Glomerular visceral epithelial cell (primary cell): ENCODE data around the gene EPHB2.
A peak's percentile ranks its signal among the peaks of the same experiment; 100 is the strongest.

ENCODE experiments used
- DNase-seq: peaks from one replicate; pipeline ENCODE4 v3.0.0-alpha.2; 2016; ENCODE audit errors: extremely low spot score

The EPHB2 gene

DNA sequence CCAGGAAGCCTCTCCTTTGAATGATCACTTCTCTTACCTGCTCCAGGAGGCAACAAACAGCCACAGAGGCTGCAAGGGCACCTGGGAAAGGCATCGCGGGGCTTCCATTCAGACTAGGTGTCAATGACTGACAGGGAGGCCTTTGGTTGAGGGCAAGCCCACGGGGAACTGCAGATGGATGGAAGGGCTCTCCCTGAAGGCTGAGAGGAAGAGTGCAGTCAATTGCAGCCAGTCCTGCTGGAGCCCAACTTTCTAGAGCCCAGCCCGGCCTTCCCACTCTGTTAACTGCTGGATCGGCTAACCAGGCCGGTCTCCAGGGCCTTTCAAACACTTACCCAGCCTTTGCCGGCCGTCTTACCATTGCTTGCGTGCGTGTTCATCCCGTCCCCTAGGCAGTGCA, 172.8 kb downstream of the EPHB2 start:
- no peak for DNase-seq

DNA sequence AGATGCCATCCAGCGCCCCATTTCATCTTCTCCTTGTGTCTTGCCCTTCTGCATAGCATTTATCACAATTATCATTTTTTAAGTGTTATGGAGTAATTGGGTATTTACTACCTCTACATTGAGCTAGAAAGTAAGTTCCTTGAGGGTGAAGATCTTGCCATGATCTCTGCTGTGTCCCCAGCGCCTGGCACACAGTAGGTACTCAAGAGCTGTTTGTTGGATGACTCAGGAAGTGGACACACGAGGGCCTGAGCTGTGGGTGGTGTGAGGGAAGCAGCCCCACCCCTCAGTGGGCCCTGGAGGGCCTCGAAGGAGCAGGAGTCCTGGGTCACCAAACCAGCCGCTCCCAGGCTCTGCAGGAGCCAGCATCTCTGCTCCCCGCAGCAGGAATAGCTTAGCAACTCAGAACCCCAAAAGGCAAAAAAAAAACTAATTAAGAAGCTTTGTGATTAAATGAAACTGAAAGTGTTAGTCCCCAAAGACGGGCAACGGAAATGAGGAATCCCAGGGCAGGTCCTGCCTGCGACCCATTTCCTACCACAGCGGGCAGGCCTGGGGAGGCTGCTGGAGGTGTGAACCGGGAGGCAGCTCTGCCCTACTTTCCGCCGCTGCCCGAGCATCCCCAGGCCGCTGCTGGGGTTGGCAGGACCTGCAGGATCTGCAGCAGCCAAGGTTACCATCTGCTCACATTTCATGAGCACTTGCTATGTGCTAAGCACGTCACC, 174.3 kb downstream of the EPHB2 start:
- no peak for DNase-seq

DNA sequence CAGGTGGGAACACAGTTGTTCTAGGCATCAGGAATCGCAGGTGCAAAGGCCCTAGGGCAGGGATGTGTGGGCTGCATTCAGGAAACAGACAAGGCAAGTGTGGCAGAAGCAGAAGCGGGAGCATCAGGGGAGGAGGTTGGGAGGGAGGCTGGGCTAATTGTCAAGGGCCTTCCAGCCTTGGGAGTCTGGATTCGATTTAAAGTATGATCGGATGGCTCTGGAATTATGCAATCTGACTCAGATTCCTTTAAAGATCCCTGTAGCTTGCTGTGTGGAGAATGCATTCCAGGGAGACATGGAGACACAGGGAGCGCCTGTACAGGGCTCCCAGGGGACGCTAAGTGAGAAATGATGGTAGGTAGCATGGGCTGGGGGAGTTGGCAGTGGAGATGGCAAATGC, 175.6 kb downstream of the EPHB2 start:
- DNase-seq: no peak

DNA sequence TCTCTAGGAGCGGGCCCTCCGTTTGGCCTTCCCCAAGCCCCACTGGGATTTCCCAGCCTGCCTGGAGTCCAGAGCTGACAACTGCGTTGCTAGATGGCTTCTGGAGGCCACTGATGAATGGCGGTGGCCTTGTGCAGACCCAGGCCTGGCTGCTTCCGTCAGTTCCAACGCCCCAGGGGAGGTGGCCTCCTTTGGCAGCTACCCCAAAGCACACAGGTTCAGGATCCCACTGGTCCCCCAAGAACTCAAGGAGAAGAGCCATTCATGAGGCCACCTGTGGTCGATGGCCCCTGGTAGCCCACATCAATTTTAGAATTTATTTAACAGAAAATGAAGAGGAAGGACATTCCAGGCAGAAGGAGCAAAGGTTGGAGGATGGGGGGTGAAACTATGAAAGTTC, 176.9 kb downstream of the EPHB2 start:
- DNase-seq: no peak

DNA sequence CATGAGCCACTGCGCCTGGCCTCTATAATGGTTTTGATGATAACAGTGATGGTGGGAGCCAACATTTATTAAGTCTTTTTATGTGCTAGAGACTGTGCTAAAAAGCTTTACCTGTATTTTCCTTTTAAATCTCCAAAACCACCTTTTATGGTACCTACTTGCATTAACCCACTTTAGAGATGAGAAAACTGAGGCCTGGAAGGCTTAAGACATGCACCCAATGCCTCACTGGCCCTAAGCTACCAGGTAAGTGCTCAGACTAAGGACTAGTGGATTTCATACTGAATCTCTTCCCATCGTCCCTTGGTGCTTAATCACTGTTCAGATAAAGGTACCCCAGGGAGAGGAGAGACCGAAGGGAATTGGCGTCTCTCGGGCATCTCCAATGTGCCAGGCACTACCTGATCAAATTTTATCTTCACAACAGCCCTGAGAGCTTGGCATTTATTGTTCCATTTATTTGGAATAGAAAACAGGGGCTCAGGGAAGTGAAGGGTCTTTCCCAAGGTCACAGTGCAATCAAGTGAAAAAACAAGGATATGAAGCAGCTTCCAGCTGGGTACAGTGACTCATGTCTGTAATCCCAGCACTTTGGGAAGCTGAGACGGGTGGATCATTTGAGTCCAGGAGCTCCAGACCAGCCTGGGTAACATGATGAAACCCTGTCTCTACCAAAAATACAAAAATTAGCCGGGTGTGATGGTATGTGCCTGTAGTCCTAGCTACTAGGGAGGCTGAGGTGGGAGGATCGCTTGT, 177.9 kb downstream of the EPHB2 start:
- peak; percentile 59 for DNase-seq

DNA sequence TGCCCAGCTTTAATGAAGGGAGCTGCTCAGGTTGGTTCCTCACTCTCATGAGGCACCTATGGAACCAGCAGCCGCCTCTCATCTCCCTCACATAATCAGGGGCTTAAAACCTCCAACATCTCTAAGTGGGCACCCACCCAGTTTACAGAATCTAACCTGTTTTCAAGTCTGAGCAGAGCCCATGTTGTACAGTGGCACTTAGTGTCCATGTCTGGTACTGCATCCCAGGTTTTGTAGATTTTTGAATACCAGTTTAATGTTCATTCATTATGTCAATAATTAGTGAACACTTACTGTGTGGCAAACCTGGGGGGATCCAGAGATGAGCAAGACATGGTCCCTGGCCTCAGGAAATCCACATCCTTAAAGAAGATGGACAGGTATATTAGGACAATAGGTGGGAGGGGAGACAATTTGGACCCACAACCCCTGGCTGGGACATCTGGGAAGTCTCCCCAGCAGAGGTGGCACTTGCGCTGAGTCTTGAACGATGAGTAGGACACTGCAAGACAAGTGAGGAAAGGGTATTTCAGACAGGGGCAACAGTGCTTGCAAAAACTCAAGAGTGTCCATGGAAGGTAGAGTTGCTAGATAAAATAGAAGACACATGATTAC, 178.7 kb downstream of the EPHB2 start:
- peak; percentile 30 for DNase-seq

DNA sequence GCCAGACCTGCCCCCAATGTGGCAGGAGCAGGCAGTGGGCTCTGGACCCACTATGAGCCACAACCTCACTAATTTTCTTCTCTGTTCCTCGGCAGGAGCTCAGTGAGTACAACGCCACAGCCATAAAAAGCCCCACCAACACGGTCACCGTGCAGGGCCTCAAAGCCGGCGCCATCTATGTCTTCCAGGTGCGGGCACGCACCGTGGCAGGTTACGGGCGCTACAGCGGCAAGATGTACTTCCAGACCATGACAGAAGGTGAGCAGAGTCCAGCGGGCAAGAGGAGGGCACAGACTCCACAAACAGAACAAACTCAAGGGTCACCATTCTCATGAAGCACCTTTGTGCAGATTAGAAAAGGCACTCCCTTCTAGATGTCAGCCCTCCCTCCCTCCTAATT, 182.2 kb downstream of the EPHB2 start:
- DNase-seq: no peak

DNA sequence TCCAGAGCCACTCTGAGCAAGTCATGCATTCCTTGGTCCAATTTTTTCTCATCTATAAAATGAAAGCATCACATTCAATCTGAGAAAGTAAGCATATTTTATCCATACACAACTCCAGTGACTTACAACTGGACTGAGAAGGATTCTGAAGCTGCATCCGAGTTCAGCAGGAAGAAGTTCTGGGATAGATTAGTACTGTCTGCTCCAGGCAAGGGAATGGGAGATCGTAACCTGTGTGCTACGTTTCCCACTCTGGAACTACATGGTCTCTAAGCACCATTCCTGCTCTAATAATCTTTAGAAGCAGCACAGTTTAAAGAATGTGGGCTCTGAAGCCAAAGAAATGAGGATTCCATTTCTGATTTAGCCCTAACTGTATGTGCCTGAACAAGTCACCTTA, 182.7 kb downstream of the EPHB2 start:
- no peak for DNase-seq

DNA sequence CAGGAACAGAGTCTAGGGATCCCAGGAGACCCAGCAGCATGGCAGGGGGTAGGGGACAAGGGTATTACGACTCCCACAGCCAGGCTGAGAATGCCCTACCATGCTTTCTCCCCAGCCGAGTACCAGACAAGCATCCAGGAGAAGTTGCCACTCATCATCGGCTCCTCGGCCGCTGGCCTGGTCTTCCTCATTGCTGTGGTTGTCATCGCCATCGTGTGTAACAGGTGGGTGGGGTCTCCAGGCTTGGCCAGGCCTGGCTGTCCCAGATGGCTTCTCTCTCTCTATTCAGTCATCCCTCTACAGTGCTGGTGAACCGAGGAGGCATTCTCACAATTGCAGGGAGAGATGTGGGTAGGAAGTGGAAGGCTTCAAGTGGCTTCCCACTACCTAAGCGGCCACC, 184.7 kb downstream of the EPHB2 start:
- DNase-seq: no peak

DNA sequence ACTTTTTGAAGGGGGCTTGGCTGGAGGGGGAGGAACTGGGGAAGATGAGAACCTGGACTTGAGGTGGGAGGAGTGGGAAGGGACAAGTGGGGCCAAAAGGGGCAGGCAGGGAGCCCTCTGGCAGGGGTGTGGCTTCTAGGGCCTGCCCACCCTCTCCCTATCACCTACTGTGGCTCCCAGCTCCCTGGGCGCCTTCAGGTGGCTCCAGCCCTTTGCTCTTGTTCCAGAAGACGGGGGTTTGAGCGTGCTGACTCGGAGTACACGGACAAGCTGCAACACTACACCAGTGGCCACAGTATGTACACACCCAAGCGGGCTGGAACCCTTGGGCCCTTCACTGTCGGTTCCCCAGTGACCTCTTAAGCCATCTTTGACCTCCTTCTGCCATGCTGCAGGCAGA, 185.5 kb downstream of the EPHB2 start:
- DNase-seq: no peak

DNA sequence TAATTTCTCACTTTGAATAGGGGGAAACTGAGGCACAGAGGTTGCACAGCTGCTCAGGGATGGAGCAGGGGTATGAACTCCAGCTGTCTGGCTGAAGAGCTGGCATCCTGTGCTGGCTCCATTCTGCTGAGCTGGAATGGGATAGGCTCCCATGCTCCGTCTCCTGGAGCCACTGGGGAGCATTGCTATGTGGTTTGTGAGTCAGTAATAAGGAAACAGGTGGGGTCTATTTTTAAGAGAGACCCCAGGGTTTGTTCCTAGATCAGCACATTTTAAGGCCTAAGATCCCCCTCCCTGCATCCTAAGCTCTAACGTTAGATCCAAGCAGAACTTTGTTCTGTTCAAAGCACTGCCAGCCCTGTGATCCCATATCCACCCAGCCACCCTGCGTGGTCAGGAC, 189.8 kb downstream of the EPHB2 start:
- DNase-seq: no peak

DNA sequence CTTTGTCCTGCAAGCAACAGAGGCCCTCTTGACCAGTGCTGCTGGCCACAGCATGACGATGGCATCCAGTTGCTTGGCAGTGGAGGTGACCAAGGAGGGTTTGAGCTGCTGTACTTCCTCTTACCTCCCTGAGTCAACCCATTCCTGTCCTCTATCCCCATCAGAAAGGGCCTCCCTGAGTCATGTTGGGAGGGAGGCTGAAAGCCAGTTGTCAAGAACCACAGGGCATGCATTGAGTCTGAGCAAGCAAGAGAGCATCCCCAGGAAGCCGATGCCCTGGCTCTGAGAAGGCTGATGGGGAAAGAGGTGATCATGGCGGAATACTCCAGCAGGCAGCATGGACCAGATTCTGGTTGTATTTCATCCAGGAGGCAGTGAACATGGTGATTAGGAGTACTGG, 192.5 kb downstream of the EPHB2 start:
- no peak for DNase-seq

DNA sequence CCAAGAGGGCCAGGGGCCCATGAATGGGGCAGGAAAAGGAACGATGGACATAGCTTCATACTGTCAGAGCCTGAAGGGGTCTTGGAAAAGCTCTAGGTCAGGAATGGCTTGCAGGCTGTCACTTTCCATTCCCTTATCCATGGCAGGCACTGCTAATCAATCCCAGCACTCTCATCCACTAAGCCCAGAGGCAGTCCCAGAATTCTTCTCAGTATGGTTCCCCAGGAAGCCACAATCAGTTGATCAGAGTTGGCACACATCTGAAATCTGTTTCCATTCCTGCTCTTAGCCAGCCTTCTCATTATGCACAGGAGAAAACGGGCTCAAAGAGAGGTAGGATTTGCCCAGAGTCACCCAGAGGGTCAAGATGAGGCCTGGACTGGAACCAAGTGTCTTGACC, 196.3 kb downstream of the EPHB2 start:
- no peak for DNase-seq

DNA sequence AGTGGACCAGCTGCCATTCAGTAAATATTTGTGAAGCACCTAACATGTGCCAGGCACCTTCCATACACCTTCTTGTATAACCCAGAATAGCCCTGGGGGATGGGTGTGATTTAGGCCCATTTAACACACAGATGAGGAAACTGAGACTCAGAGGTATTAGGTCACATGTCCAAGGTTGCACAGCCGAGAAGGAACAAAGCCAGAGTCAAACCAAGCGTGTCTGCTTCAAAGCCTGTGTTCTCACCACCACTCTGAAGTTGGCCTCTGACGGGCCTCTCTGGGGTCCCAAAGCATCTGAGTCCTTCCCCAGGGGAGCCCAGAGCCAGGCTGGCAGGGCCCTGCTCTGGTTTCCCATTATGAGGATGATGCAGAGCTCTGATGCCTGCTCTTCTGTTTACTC, 196.9 kb downstream of the EPHB2 start:
- no peak for DNase-seq

DNA sequence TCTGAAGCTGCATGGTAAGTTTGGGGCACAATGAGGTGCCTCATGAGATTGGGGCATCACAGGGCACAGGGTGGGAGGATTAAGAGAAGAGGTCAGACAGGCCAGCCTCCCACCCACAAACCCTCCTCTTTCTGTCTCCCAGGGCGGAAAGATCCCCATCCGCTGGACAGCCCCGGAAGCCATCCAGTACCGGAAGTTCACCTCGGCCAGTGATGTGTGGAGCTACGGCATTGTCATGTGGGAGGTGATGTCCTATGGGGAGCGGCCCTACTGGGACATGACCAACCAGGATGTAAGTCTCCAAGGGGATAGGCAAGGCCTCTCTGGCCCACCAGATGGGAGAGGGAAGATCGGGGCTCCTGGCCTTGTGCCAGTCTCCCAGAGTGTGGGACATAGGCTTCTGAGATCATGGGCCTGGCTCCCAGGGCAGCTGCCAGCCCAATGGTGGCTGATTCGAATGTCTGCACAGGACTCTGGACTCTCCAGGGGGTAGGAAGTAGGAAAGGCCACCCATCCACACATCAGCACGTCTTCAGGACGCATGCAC, 198.3 kb downstream of the EPHB2 start:
- no peak for DNase-seq

DNA sequence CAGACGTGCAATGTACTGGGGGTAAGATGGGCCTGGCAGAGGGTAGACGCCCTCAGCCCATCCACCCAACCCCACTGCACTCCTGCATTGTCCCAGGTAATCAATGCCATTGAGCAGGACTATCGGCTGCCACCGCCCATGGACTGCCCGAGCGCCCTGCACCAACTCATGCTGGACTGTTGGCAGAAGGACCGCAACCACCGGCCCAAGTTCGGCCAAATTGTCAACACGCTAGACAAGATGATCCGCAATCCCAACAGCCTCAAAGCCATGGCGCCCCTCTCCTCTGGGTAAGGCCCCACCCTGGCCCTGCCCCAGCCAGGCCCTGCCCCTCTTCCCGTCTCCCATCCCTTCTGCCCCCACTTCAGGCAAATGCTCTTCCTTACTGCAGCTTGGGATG, 199.6 kb downstream of the EPHB2 start:
- DNase-seq: no peak

DNA sequence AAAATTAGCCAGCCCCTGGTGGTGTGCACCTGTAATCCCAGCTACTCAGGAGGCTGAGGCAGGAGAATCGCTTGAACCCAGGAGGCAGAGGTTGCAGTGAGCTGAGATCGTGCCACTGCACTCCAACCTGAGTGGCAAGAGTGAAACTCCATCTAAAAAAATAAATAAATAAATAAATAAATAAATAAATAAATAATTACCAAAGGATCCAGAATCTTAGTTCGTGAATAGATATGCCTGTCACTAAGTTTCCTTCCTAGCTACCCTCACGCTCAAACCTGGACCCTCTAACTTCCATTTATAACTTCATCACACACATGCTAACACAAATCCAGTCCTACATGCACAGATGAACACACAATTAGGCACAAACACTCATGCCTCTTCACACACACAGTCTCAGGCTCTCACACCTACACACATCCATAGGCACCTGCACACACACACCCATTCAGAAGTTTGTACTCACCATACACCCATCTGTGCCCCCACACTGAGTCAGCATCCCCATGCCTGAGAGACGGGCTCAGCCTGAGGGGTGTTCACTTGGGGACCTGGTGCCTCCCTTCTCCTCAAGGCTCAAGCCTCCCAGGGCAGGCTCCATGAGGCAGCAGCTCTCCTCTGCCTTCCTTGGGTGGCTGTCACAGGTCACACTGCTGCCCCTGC, 200.5 kb downstream of the EPHB2 start:
- DNase-seq: no peak

DNA sequence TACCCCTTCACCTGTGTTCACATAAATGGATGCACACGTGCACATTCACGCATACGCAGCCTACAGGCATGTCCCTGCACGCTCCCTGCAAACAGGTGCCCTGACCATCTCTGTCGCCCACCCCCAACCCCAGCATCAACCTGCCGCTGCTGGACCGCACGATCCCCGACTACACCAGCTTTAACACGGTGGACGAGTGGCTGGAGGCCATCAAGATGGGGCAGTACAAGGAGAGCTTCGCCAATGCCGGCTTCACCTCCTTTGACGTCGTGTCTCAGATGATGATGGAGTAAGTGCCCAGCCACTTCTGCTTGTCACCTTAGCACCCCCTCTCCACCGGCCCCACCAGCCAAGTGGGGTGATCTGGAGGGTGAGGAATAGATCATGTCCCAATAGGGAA, 201.7 kb downstream of the EPHB2 start:
- no peak for DNase-seq

DNA sequence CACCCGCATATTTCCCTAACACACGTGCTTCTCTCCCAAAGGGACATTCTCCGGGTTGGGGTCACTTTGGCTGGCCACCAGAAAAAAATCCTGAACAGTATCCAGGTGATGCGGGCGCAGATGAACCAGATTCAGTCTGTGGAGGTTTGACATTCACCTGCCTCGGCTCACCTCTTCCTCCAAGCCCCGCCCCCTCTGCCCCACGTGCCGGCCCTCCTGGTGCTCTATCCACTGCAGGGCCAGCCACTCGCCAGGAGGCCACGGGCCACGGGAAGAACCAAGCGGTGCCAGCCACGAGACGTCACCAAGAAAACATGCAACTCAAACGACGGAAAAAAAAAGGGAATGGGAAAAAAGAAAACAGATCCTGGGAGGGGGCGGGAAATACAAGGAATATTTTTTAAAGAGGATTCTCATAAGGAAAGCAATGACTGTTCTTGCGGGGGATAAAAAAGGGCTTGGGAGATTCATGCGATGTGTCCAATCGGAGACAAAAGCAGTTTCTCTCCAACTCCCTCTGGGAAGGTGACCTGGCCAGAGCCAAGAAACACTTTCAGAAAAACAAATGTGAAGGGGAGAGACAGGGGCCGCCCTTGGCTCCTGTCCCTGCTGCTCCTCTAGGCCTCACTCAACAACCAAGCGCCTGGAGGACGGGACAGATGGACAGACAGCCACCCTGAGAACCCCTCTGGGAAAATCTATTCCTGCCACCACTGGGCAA, 202.9 kb downstream of the EPHB2 start:
- DNase-seq: no peak

DNA sequence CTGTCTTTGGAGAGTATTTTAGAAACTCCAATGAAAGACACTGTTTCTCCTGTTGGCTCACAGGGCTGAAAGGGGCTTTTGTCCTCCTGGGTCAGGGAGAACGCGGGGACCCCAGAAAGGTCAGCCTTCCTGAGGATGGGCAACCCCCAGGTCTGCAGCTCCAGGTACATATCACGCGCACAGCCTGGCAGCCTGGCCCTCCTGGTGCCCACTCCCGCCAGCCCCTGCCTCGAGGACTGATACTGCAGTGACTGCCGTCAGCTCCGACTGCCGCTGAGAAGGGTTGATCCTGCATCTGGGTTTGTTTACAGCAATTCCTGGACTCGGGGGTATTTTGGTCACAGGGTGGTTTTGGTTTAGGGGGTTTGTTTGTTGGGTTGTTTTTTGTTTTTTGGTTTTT, 203.5 kb downstream of the EPHB2 start:
- DNase-seq: no peak

DNA sequence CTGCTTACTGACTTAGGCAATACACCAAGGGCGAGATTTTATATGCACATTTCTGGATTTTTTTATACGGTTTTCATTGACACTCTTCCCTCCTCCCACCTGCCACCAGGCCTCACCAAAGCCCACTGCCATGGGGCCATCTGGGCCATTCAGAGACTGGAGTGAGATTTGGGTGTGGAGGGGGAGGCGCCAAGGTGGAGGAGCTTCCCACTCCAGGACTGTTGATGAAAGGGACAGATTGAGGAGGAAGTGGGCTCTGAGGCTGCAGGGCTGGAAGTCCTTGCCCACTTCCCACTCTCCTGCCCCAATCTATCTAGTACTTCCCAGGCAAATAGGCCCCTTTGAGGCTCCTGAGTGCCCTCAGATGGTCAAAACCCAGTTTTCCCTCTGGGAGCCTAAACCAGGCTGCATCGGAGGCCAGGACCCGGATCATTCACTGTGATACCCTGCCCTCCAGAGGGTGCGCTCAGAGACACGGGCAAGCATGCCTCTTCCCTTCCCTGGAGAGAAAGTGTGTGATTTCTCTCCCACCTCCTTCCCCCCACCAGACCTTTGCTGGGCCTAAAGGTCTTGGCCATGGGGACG, 204.1 kb downstream of the EPHB2 start:
- DNase-seq: no peak
